ENCODE data around the gene CHI3L1.

DNA sequence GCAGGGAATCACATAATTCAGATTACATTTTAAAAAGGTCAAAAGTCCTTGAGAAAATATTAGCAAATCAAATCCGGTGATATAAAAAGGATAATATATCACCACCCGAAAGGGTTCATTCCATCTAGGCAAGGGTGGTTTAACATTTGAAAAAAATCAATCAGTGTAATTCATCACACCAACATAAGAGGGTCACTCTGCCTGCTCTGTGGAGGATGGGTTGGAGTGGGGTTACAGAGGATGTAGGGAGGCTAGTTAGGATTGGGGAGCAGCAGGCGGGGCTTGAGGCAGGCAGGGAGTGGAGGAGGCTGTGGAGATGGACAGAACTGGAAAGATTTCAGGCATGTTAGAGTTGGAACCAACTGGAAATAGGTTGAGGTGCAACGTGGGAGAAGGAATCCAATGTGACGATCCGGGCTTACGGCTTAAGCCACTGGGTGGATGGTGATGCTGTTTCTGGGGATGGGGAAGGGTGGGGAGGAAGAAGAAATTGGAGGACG, 46.5 kb downstream of the CHI3L1 start:
- TF ChIP-seq, protein P1, sequence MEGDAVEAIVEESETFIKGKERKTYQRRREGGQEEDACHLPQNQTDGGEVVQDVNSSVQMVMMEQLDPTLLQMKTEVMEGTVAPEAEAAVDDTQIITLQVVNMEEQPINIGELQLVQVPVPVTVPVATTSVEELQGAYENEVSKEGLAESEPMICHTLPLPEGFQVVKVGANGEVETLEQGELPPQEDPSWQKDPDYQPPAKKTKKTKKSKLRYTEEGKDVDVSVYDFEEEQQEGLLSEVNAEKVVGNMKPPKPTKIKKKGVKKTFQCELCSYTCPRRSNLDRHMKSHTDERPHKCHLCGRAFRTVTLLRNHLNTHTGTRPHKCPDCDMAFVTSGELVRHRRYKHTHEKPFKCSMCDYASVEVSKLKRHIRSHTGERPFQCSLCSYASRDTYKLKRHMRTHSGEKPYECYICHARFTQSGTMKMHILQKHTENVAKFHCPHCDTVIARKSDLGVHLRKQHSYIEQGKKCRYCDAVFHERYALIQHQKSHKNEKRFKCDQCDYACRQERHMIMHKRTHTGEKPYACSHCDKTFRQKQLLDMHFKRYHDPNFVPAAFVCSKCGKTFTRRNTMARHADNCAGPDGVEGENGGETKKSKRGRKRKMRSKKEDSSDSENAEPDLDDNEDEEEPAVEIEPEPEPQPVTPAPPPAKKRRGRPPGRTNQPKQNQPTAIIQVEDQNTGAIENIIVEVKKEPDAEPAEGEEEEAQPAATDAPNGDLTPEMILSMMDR (IDR thresholded peaks at IDR 0.05), result no peak
- TF ChIP-seq EZH2 (IDR thresholded peaks at IDR 0.05; ENCODE audit: borderline replicate concordance, insufficient read depth, low read depth, low read length, poor library complexity, severe bottlenecking), result no peak

Measured in B cell (primary cell).